ENCODE measurements around the gene SHTN1.

DNA sequence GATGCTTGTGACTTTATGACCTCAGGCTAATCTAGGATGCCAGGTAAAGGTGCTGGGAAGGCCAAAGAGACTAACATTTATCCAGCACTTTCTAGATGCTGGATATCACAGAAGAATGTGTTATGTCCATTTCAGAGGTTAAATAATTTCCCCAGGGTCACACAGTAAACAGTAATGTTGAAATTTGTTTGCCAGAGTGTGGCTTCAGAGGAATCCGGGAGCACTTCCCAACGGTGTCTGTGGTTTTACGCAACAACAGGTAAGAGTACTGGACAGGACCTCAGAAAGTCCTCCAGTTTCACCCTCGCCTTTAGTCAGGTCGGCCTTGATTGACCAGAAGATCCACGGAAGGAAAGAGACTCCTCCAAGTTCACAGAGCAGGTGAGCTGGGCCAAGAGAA is 1.7 kb downstream of the SHTN1 start:
- TF ChIP-seq, protein P1, sequence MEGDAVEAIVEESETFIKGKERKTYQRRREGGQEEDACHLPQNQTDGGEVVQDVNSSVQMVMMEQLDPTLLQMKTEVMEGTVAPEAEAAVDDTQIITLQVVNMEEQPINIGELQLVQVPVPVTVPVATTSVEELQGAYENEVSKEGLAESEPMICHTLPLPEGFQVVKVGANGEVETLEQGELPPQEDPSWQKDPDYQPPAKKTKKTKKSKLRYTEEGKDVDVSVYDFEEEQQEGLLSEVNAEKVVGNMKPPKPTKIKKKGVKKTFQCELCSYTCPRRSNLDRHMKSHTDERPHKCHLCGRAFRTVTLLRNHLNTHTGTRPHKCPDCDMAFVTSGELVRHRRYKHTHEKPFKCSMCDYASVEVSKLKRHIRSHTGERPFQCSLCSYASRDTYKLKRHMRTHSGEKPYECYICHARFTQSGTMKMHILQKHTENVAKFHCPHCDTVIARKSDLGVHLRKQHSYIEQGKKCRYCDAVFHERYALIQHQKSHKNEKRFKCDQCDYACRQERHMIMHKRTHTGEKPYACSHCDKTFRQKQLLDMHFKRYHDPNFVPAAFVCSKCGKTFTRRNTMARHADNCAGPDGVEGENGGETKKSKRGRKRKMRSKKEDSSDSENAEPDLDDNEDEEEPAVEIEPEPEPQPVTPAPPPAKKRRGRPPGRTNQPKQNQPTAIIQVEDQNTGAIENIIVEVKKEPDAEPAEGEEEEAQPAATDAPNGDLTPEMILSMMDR (conservative IDR thresholded peaks at IDR 0.05; ENCODE audit: low read depth in 2 of 2): no peak
- TF ChIP-seq, protein P2, sequence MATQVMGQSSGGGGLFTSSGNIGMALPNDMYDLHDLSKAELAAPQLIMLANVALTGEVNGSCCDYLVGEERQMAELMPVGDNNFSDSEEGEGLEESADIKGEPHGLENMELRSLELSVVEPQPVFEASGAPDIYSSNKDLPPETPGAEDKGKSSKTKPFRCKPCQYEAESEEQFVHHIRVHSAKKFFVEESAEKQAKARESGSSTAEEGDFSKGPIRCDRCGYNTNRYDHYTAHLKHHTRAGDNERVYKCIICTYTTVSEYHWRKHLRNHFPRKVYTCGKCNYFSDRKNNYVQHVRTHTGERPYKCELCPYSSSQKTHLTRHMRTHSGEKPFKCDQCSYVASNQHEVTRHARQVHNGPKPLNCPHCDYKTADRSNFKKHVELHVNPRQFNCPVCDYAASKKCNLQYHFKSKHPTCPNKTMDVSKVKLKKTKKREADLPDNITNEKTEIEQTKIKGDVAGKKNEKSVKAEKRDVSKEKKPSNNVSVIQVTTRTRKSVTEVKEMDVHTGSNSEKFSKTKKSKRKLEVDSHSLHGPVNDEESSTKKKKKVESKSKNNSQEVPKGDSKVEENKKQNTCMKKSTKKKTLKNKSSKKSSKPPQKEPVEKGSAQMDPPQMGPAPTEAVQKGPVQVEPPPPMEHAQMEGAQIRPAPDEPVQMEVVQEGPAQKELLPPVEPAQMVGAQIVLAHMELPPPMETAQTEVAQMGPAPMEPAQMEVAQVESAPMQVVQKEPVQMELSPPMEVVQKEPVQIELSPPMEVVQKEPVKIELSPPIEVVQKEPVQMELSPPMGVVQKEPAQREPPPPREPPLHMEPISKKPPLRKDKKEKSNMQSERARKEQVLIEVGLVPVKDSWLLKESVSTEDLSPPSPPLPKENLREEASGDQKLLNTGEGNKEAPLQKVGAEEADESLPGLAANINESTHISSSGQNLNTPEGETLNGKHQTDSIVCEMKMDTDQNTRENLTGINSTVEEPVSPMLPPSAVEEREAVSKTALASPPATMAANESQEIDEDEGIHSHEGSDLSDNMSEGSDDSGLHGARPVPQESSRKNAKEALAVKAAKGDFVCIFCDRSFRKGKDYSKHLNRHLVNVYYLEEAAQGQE (IDR thresholded peaks at IDR 0.05; ENCODE audit: unreplicated experiment): no peak
- no peak for TF ChIP-seq EZH2 (IDR thresholded peaks at IDR 0.05; ENCODE audit: low read depth, unreplicated experiment)
- TF ChIP-seq JUNB (IDR thresholded peaks at IDR 0.05; ENCODE audit: unreplicated experiment): no peak
- TF ChIP-seq EZH2phosphoT487 (IDR thresholded peaks at IDR 0.05; ENCODE audit: unreplicated experiment): no peak
- TF ChIP-seq STAT1 (IDR thresholded peaks at IDR 0.05; ENCODE audit: unreplicated experiment): no peak
- TF ChIP-seq POLR2AphosphoS5 (IDR thresholded peaks at IDR 0.05; ENCODE audit: low read depth): no peak
- no peak for TF ChIP-seq ZNF331 (CRISPR knock-in tag; IDR thresholded peaks at IDR 0.05; ENCODE audit: low read depth)
- no peak for TF ChIP-seq CREB1 (CRISPR knock-in tag; IDR thresholded peaks at IDR 0.05; ENCODE audit: low read depth)
- TF ChIP-seq, protein P3, sequence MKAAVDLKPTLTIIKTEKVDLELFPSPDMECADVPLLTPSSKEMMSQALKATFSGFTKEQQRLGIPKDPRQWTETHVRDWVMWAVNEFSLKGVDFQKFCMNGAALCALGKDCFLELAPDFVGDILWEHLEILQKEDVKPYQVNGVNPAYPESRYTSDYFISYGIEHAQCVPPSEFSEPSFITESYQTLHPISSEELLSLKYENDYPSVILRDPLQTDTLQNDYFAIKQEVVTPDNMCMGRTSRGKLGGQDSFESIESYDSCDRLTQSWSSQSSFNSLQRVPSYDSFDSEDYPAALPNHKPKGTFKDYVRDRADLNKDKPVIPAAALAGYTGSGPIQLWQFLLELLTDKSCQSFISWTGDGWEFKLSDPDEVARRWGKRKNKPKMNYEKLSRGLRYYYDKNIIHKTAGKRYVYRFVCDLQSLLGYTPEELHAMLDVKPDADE (IDR thresholded peaks at IDR 0.05): no peak
- TF ChIP-seq ZNF114 (CRISPR knock-in tag; IDR thresholded peaks at IDR 0.05): no peak
- TF ChIP-seq NANOG (IDR thresholded peaks at IDR 0.05; ENCODE audit: borderline replicate concordance): no peak
